Activated CD4-positive, alpha-beta T cell treated with anti-CD3 and anti-CD28 coated beads, Interleukin-2, amount 50 U/mL, for 16 hours (primary cell): ENCODE measurements around the gene GRIN2C.

Experiments
- DNase-seq: peaks from one replicate; pipeline ENCODE4 v3.0.0-alpha.2; 2020

The GRIN2C gene

GRCh38 chr17:74818291-74818938 is 41.3 kb downstream of the GRIN2C start:
- DNase-seq = no peak

GRCh38 chr17:74816905-74817620 is 42.6 kb downstream of the GRIN2C start:
- no peak for DNase-seq

GRCh38 chr17:74815550-74816370 is 43.9 kb downstream of the GRIN2C start:
- no peak for DNase-seq

GRCh38 chr17:74815067-74815466 is 44.6 kb downstream of the GRIN2C start:
- no peak for DNase-seq

- DNase-seq = no peak
These were observed 45.2 kb downstream of the GRIN2C start for GRCh38 chr17:74814453-74814852.

GRCh38 chr17:74812109-74813009 is 47.3 kb downstream of the GRIN2C start:
- no peak for DNase-seq

- DNase-seq = no peak
These were observed 48.8 kb downstream of the GRIN2C start for GRCh38 chr17:74810699-74811485.

- no peak for DNase-seq
These were observed 50.8 kb downstream of the GRIN2C start for GRCh38 chr17:74808714-74809430.

- DNase-seq = no peak
These were observed 51.8 kb downstream of the GRIN2C start for GRCh38 chr17:74807925-74808324.

GRCh38 chr17:74807441-74807840 is 52.2 kb downstream of the GRIN2C start:
- DNase-seq = no peak

GRCh38 chr17:74806334-74806733 is 53.4 kb downstream of the GRIN2C start:
- DNase-seq = no peak

- DNase-seq = no peak
These were observed 54.1 kb downstream of the GRIN2C start for GRCh38 chr17:74805591-74805991.

GRCh38 chr17:74804683-74805082 is 55.0 kb downstream of the GRIN2C start:
- no peak for DNase-seq

GRCh38 chr17:74803971-74804370 is 55.7 kb downstream of the GRIN2C start:
- DNase-seq = no peak

- no peak for DNase-seq
These were observed 56.2 kb downstream of the GRIN2C start for GRCh38 chr17:74803388-74803930.

GRCh38 chr17:74801896-74802295 is 57.8 kb downstream of the GRIN2C start:
- no peak for DNase-seq

- no peak for DNase-seq
These were observed 59.2 kb downstream of the GRIN2C start for GRCh38 chr17:74800531-74800930.

GRCh38 chr17:74799097-74799496 is 60.6 kb downstream of the GRIN2C start:
- no peak for DNase-seq

GRCh38 chr17:74798239-74798707 is 61.4 kb downstream of the GRIN2C start:
- DNase-seq = no peak

- no peak for DNase-seq
These were observed 61.9 kb downstream of the GRIN2C start for GRCh38 chr17:74797824-74798223.

- DNase-seq = no peak
These were observed 62.8 kb downstream of the GRIN2C start for GRCh38 chr17:74796866-74797265.
